ENCODE results near the gene GOLGA7B.
"Not testable (repeated sequence)": the region's sequence is repeated elsewhere in the genome, so short reads cannot be mapped to it uniquely, and the experiment has no call there.

Gene GOLGA7B

DNA sequence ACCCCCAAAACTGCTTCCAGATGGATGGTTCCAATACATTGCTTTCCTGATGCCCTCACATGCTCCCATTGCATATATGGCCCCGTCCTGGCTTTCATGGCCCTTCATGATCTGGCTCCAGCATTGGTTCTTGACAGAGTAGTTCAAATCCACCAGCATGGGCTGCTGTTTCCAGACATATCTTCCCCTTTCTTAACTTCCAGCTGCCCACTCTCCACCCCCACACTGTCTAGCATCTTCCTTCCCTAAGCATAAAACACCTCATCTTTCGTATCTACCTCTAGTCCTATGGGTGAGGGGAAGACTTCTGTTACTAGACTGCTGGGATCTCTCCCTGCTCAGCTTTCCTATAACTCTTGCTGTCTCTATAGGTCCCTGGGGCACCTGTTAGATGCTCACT lies 13.2 kb upstream of the GOLGA7B start:
- no peak for DNase-seq

DNA sequence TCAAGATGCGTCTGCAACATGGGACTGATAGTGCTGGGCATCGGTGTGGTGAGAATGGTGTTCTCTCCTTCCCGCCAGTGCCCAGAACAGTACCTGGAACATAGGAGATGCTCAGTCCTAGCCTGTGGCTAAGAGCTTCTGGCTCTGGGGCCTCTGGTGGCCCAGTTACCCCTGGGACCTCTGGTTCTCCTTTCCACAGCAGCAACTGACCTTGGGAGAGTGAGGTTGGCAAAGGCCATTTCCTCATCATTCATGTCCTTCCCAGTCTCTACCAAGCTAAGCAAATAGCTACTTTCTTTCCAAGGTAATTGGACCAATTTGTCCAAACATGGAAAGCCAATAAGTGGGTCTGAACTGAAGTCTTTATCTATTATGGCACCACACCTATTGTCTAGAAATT lies 11.6 kb upstream of the GOLGA7B start:
- DNase-seq, result no peak

DNA sequence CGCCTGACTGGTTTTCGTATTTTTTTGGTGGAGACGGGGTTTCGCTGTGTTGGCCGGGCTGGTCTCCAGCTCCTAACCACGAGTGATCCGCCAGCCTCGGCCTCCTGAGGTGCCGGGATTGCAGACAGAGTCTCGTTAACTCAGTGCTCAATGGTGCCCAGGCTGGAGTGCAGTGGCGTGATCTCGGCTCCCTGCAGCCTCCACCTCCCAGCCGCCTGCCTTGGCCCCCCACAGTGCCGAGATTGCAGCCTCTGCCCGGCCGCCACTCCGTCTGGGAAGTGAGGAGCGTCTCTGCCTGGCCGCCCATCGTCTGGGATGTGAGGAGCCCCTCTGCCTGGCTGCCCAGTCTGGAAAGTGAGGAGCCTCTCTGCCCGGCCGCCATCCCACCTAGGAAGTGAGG lies 8.5 kb upstream of the GOLGA7B start:
- DNase-seq, result not testable (repeated sequence)

DNA sequence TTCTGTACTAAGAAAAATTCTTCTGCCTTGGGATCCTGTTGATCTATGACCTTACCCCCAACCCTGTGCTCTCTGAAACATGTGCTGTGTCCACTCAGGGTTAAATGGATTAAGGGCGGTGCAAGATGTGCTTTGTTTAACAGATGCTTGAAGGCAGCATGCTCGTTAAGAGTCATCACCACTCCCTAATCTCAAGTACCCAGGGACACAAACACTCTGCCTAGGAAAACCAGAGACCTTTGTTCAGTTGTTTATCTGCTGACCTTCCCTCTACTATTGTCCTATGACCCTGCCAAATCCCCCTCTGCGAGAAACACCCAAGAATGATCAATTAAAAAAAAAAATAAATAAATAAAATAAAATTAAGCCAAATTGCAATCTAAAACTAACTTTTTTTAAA lies 7.5 kb upstream of the GOLGA7B start:
- DNase-seq, result not testable (repeated sequence)

DNA sequence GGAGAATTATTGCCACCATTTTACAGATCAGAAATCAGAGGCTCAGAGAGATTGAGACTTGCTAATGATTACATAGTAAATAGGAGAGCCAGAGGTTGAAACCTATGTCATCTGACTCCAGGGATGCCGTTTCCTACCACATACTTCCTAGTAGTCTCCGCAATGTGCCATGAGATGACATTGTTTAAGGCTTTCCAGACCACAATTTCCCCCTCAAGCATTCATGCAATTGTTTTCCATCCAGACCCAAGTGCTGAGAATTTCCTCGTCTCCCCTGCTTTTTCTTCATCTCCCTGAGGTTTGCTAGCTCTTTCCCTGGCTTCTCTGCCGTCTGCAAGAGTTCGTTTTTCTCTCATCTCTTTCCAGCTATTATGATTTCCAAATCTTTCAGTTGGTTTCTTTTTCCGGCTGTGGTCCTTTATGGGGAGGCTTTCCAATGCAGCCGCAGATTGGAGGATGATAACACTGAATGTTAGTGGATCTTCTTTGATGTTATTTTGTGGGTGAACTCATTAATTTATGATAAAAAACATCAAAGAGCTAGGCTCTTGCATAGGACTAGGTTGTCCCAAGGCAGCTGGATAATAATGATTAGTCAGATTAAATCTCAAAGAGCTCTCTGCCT lies 6.9 kb upstream of the GOLGA7B start:
- DNase-seq, result no peak

GRCh38 chr10:97843281-97843671 lies 6.4 kb upstream of the GOLGA7B start:
- no peak for DNase-seq

DNA sequence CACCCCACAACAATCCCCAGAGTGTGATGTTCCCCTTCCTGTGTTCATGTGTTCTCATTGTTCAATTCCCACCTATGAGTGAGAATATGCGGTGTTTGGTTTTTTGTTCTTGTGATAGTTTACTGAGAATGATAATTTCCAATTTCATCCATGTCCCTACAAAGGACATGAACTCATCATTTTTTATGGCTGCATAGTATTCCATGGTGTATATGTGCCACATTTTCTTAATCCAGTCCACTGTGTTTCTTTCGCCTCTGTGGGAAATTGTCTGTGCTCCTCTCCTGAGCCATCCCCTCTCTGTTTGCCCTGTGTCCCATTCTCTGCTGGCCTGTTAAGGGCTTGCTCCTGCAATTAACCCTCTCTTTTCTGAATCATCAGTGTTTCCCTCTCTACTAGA lies 5.7 kb upstream of the GOLGA7B start:
- DNase-seq, result not testable (repeated sequence)

- no peak for DNase-seq
These were observed 5.0 kb upstream of the GOLGA7B start for GRCh38 chr10:97844678-97845077.

DNA sequence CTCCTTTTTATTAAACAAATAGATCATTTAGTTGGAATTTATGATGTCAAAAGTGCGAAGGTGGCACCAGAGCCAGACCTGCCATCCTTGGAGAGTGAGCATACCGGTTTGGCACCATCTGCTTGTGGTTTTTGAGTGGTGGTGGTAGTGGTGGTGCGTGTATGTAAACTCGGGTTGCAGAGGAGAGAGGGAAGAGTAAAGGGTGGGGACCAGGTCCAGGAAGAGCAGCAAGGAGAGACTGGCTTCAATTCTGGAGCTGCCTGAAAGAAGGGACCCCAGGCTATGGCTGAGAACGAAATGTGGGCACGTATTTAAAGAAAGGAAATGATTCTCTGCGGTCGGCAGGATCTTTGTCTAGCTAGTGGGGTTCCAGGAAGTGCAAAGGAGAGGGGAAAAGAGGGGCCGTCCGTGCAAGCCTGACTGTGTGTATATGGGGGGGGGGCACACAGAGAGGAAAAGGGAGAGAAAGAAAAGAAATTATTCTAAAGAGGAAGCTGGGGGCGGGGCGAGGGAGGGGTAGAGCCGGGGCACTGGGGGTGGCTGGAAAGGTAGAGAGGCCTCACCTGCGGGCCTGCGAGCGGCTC lies 448 bp upstream of the GOLGA7B start:
- DNase-seq, result no peak

- DNase-seq, result no peak
These were observed 803 bp downstream of the GOLGA7B start for GRCh38 chr10:97850446-97850845.

DNA sequence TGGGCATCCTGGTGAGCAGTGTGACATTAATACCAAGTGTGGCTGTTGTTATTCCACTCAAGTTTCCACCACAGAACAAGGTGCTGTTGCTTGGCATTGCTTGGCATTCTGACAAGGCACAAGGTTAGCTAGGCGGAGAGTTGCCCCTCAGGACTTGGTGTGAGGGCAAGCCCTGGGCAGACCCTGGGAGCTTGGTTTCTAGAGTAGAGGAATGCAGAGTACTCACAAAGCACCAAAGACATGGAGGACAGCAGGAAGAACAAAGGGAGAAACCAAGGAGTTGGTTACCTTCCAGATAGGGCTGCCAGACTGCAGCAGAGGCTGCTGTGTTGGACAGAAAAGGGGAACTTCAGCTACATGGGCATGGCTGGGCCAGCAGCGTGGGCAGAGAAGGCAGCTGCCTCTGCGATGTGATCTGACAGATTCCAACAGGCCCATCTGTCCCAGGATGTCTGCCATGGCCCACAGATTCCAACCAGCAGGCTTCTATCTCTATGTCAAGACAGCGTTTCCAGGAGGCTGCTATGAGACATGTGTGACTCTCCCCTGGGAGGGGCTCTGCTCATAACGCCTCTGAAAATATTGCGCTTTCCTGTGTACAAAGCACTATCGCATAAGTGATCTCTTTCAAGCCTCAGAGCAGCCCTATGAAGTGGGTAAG lies 1.8 kb downstream of the GOLGA7B start:
- peak; percentile 23 to 29 for DNase-seq

DNA sequence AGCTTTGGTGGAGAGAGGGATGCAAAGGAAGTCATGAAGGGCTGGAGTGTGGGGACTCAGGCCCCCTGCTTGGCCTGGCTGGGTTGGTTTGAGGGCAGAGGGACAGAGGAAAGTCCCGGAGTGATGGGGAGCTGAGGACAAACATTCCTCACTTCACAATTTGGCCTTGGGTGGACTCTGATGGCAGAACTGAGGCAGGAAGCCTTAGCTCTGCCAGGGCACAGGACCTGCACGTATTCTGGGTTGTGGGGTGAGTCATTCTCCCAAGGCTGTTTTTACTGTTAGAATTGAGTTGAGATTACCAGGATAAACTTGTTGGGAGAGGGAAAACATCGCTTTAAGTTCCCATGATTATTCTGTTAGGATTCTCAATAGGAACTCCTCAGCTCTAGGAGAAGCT lies 2.6 kb downstream of the GOLGA7B start:
- DNase-seq, result no peak

- no peak for DNase-seq
These were observed 3.3 kb downstream of the GOLGA7B start for GRCh38 chr10:97852840-97853405.

GRCh38 chr10:97854743-97855142 lies 5.1 kb downstream of the GOLGA7B start:
- DNase-seq, result no peak

DNA sequence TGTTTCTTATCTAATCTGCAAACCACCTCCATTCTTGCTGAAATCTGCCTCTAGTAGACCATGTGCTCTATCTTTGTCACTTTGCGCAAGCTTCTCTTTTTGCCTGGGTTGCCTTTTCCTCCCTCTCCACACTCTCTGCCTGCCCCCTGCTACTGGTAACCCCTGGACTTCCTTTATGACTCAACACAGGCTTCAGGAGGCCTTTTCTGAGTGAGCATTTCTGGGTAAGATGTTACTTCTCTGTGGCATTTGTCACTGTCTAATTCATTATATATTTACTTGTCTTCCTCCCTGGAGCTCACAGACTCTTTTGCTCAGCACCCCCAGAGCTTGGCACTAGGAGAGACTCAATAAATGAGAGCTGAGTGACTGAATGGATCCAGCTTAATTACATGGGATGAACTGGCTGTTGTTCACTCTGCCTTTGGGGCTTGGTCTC lies 8.4 kb downstream of the GOLGA7B start:
- no peak for DNase-seq

DNA sequence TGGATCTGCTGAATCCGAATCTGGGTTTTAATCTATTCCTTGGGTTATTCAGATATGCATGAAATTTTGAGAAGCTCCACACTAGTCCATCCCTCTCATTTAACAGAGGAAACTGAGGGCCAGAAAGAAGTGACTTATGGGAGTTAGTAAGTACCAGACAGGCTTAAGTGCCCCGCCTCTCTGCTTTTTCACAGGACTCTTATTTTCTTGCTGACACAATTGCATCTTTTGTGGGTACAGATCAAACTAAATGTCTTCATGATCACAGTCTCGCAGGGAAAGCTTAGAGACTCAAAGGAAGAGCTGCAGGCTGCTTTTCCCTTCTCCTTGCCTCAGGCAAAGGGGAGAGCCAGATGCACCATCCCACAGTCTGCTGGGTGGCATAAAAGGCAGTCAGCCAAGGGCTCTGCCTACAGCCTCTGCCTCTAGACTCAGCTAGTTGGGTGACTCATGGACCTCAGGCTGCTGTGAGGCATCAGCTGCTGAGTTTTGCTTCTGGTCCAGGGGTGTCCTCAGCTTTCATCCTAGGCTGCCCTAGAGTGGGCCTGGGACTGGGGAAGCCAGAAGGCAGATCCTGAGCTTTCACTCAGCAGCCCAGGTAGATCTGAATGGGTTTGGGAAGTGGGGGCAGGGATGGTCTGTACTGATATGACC lies 11.6 kb downstream of the GOLGA7B start:
- no peak for DNase-seq

DNA sequence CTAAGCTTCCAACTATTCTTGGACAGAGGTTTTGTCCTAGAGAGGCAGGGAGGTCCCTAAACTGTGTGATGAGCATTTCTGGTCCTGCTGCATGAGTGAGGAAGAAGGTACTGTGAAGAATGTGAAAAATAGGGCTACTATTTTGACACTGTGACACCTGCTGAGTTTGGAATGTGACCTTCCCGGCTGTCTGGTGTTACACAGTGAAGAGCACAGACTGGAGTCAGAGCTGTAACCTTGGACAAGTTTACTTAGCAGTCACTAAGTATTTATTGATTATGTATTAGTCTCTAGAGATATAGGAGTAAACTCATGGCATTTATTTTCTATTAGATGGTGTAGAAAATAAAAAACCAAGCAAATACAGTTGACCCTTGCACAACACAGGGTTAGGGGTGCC lies 12.3 kb downstream of the GOLGA7B start:
- DNase-seq, result no peak

- no peak for DNase-seq
These were observed 14.2 kb downstream of the GOLGA7B start for GRCh38 chr10:97863808-97864207.

DNA sequence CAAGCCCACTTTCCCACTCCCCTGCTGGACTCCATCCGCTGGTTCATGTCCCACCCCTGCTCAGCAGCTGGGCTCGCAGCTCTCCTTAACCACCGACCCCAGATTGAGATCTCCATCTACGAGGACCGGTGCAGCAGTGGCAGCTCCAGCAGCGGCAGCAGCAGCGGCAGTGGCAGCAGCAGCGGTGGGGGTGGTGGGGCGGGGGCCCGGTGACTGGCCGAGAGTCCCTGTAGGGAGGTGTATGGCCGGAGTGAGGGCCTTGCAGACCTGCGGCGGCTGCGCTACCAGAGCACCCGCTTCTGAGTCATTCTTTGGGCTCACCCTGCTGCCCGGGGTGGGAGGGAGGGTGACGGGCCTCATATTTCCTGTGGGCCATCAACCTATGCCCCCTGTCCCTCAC lies 15.8 kb downstream of the GOLGA7B start:
- DNase-seq, result no peak

DNA sequence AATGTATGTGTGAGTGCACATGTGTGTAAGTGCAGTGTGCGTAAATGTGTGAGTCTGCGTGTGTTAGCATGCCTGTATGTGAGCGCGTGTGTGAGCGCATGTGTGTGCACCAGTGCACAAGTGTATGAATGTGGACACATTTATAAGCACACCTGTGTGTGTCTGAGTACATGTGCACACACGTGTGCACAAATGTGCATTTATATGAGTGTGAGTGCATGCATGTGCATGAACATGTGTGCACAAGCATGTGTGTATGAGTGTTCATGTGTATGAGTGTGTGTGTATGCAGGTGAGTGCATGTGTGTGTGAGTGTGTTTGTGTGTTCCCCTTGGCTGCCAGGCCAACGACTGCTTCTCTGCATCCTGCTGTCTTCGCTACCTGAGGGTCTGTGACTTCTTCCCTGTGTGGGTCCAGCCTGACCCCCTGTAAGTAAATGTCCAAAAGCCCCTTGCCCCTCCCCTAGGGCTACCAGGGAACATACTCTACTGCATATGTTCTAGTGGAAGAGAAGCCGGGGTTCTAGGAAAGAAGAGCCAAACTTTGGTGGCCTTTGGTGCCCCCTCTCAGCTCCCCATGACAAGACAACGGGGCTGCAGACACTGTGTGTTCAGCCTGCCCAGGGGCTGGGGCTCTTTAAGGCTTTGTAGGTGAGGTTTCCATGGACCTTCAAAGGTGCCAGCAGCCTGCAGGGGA lies 17.0 kb downstream of the GOLGA7B start:
- no peak for DNase-seq

- no peak for DNase-seq
These were observed 17.7 kb downstream of the GOLGA7B start for GRCh38 chr10:97867220-97867800.

- DNase-seq, result no peak
These were observed 18.6 kb downstream of the GOLGA7B start for GRCh38 chr10:97868134-97868685.

Measured in activated CD4-positive, alpha-beta T cell treated with anti-CD3 and anti-CD28 coated beads, Interleukin-2, amount 50 U/mL, for 4 hours (primary cell).